ENCODE data around the gene MSANTD4.

- TF ChIP-seq EZH2 (IDR thresholded peaks at IDR 0.05; ENCODE audit: borderline replicate concordance, low read depth, low read length, severe bottlenecking) (no peak), CTCF (IDR thresholded peaks at IDR 0.05; ENCODE audit: borderline replicate concordance, extremely low read depth, low read length, poor library complexity, severe bottlenecking) (peak; percentile 8)
Observed at GRCh38 chr11:106021967-106022794, at the start of gene MSANTD4.

Data from DND-41 (cell line).